OCI-LY1 (cell line): ENCODE data around the gene P2RX6.

Source experiments
- H2AFZ ChIP-seq: fragments of 200-600 bp; sonication (generic), shearing (Covaris generic); 2 replicates; pipeline ENCODE4 v1.6.0; 2014; ENCODE audit warnings: antibody characterized with exemption, mild to moderate bottlenecking, low read length
- H3F3A ChIP-seq: fragments of 200-600 bp; sonication (generic), shearing (Covaris generic); 2 replicates; pipeline ENCODE4 v1.6.0; 2014; ENCODE audit warnings: mild to moderate bottlenecking, antibody characterized with exemption, low read length, moderate library complexity; ENCODE audit not compliant: insufficient read depth
- H3K27ac ChIP-seq: fragments of 200-600 bp; sonication (generic); 2 replicates; pipeline ENCODE4 v1.5.1; 2014; ENCODE audit warnings: low read length, mixed run types, mild to moderate bottlenecking, low read depth; ENCODE audit not compliant: poor library complexity, severe bottlenecking
- H3K27me3 ChIP-seq: fragments of 200-600 bp; sonication (generic); 2 replicates; pipeline ENCODE4 v1.6.0; 2014; ENCODE audit warnings: antibody characterized with exemption, mild to moderate bottlenecking, low read length, moderate library complexity; ENCODE audit not compliant: insufficient read depth
- H3K36me3 ChIP-seq: fragments of 200-600 bp; sonication (generic); 2 replicates; pipeline ENCODE4 v1.6.1; 2014; ENCODE audit warnings: mild to moderate bottlenecking, antibody characterized with exemption, low read length, moderate library complexity, mixed read lengths; ENCODE audit not compliant: insufficient read depth
- H3K4me1 ChIP-seq: fragments of 200-600 bp; sonication (generic); 2 replicates; pipeline ENCODE4 v1.5.1; 2014; ENCODE audit warnings: mild to moderate bottlenecking, low read length, moderate library complexity; ENCODE audit not compliant: insufficient read depth, severe bottlenecking
- H3K4me2 ChIP-seq: fragments of 200-600 bp; sonication (generic), shearing (Covaris generic); 2 replicates; pipeline ENCODE4 v1.6.1; 2014; ENCODE audit warnings: low read length
- H3K4me3 ChIP-seq: fragments of 200-600 bp; sonication (generic); 2 replicates; pipeline ENCODE4 v1.5.1; 2014; ENCODE audit warnings: low read length, low read depth, mild to moderate bottlenecking, mixed read lengths; ENCODE audit not compliant: poor library complexity, severe bottlenecking
- H3K79me2 ChIP-seq: fragments of 200-600 bp; shearing (Covaris generic); 2 replicates; pipeline ENCODE4 v1.6.1; 2016; ENCODE audit warnings: mixed run types, low read length, mixed read lengths; ENCODE audit not compliant: insufficient read depth
- H3K9ac ChIP-seq: fragments of 200-600 bp; sonication (generic), shearing (Covaris generic); 2 replicates; pipeline ENCODE4 v1.6.1; 2014; ENCODE audit warnings: mild to moderate bottlenecking, low read length, mixed read lengths
- H3K9me2 ChIP-seq: fragments of 200-600 bp; sonication (generic), shearing (Covaris generic); 2 replicates; pipeline ENCODE4 v1.6.1; 2014; ENCODE audit warnings: low read depth, mild to moderate bottlenecking, low read length, mixed read lengths
- H3K9me3 ChIP-seq: fragments of 200-600 bp; shearing (Covaris generic); 2 replicates; pipeline ENCODE4 v1.6.1; 2014; ENCODE audit warnings: low read length, mixed read lengths
- H4K20me1 ChIP-seq: fragments of 200-600 bp; sonication (generic), shearing (Covaris generic); 2 replicates; pipeline ENCODE4 v1.6.0; 2016; ENCODE audit warnings: mild to moderate bottlenecking, low read length; ENCODE audit not compliant: insufficient read depth
- EZH2 ChIP-seq: fragments of 200-600 bp; sonication (generic), shearing (Covaris generic); IDR thresholded peaks from 2 replicates; pipeline ENCODE4 v1.8.0; 2017; ENCODE audit warnings: borderline replicate concordance, mixed run types, mild to moderate bottlenecking, antibody characterized with exemption, low read length, moderate library complexity, mixed read lengths
- TF ChIP-seq, protein P1 (sequence below): fragments of 200-600 bp; sonication (generic), shearing (Covaris generic); IDR thresholded peaks from 2 replicates; pipeline ENCODE4 v1.5.1; 2017; ENCODE audit warnings: mild to moderate bottlenecking, antibody characterized with exemption, low read length, moderate library complexity, mixed read lengths

Gene P2RX6

DNA sequence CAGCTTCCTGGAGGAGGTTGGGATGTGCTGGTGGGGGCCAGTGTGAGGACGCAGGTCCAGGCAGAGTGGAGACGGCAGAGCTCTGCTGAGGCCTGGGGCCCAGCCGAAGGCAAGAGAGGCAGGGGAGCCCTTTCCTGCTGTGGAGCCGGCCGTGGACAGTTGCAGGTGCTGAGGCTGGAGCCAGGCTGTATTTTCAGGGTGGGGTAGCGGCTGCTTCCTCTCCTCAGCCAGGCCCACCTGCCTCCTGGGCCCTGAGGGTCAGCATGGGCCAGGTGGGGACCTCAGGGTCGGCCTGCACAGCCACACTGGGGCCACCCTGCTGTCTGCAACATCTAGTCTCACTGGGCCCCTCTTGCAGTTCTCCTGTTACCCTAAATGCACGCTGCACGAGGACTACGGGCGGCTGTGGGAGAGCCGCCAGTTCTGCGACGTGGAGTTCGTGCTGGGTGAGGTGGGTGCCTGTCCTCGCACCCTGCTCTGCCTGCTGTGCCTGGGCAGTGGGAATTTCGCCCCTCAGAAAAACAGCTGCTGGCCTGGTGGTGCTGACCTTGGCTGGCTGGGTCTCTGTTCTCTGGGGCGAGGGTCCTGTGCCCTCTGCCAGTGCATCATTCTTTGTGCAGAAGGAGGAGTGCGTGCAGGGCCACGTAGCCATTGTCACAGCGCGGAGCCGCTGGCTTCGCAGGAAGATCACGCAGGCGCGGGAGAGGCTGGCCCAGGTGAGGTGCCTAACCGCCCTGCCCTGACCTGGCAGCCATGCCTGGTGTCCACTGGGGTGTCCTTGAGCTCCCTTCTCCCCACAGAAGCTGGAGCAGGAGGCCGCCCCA lies 21.4 kb upstream of the P2RX6 start:
- H3K4me1 ChIP-seq = no peaks in the 10 kb centered on the region
- H3K36me3 ChIP-seq = peaks cover 25% of the 10 kb centered on the region; the same call in 1 of the 2 replicates
- no peaks in the 10 kb centered on the region for H3K9me3 ChIP-seq
- H3K4me3 ChIP-seq = no peak overlapping the region
- no peak overlapping the region for H3K9ac ChIP-seq
- no peak overlapping the region for H3K27ac ChIP-seq
- H3F3A ChIP-seq = no peaks in the 10 kb centered on the region
- TF ChIP-seq, protein P1, sequence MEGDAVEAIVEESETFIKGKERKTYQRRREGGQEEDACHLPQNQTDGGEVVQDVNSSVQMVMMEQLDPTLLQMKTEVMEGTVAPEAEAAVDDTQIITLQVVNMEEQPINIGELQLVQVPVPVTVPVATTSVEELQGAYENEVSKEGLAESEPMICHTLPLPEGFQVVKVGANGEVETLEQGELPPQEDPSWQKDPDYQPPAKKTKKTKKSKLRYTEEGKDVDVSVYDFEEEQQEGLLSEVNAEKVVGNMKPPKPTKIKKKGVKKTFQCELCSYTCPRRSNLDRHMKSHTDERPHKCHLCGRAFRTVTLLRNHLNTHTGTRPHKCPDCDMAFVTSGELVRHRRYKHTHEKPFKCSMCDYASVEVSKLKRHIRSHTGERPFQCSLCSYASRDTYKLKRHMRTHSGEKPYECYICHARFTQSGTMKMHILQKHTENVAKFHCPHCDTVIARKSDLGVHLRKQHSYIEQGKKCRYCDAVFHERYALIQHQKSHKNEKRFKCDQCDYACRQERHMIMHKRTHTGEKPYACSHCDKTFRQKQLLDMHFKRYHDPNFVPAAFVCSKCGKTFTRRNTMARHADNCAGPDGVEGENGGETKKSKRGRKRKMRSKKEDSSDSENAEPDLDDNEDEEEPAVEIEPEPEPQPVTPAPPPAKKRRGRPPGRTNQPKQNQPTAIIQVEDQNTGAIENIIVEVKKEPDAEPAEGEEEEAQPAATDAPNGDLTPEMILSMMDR = no peak
- no peak for TF ChIP-seq EZH2
- no peaks in the 10 kb centered on the region for H3K9me2 ChIP-seq
- H2AFZ ChIP-seq = no peak overlapping the region
- H4K20me1 ChIP-seq = no peaks in the 10 kb centered on the region
- H3K79me2 ChIP-seq = no peaks in the 10 kb centered on the region
- H3K4me2 ChIP-seq = no peak overlapping the region
- no peaks in the 10 kb centered on the region for H3K27me3 ChIP-seq

DNA sequence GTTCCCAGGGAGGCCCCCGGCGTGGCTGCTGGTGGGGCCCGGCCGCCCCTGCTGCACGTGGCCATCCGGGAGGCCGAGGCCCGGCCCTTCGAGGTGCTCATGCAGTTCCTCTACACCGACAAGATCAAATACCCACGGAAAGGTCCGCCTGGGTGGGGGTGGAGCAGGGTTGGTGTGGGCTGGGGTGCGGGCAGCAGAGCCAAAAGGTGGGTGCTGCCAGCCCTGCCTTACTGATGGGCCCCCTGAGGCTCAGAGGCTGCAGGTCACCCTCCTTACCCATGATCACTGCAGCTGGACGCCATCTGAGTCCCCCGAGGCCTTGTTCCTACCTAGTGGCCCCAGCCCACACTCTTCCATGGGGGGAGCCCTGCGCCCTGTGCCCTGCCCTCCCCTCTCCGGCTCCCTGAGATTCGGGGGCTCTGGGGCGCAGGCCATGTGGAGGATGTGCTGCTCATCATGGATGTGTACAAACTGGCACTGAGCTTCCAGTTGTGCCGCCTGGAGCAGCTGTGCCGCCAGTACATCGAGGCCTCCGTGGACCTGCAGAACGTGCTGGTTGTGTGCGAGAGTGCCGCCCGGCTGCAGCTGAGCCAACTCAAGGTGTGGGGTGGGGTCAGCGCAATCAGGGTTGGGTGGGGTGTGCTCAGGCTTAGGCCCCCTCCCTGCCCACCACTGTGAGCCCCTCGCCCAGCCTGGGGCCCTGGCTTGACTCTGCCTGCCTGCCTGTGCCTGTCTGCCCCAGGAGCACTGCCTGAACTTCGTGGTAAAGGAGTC lies 20.6 kb upstream of the P2RX6 start:
- no peaks in the 10 kb centered on the region for H3F3A ChIP-seq
- no peak overlapping the region for H2AFZ ChIP-seq
- no peak overlapping the region for H3K27ac ChIP-seq
- no peaks in the 10 kb centered on the region for H3K27me3 ChIP-seq
- H3K4me1 ChIP-seq = peaks cover 2% of the 10 kb centered on the region
- H3K9me3 ChIP-seq = no peaks in the 10 kb centered on the region
- H3K9me2 ChIP-seq = no peaks in the 10 kb centered on the region
- no peaks in the 10 kb centered on the region for H3K79me2 ChIP-seq
- no peak for TF ChIP-seq EZH2
- TF ChIP-seq, protein P1 = no peak
- no peak overlapping the region for H3K9ac ChIP-seq
- H3K36me3 ChIP-seq = peaks cover 31% of the 10 kb centered on the region; the same call in 1 of the 2 replicates
- no peak overlapping the region for H3K4me3 ChIP-seq
- no peaks in the 10 kb centered on the region for H4K20me1 ChIP-seq
- H3K4me2 ChIP-seq = no peak overlapping the region

DNA sequence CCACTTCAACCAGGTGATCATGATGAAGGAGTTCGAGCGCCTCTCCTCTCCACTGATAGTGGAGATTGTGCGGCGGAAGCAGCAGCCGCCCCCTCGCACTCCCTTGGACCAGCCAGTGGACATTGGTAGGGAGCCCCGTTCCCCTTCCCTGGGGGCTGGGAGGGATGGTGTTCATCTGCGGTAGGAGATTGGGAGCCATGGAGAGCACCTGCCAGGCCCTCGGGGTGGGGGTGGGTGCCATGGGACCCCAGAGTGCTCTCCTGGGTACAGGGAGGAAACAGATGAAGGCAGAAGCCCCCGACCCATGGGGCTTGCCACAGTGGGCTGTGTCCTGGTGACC lies 20.1 kb upstream of the P2RX6 start:
- Histone ChIP-seq H3K9me2 (no peaks in the 10 kb centered on the region), H3K4me1 (peaks cover 8% of the 10 kb centered on the region), H3K4me2 (no peak overlapping the region), H3K79me2 (no peaks in the 10 kb centered on the region), H2AFZ (no peak overlapping the region), H3K4me3 (no peak overlapping the region), H3K27me3 (no peaks in the 10 kb centered on the region), H3F3A (no peaks in the 10 kb centered on the region), H4K20me1 (no peaks in the 10 kb centered on the region), H3K9ac (no peak overlapping the region), H3K27ac (no peak overlapping the region), H3K36me3 (peaks cover 35% of the 10 kb centered on the region; the same call in 1 of the 2 replicates), H3K9me3 (no peaks in the 10 kb centered on the region)
- TF ChIP-seq, protein P1 = no peak
- no peak for TF ChIP-seq EZH2
